Activated T-cell treated with anti-CD3 and anti-CD28 coated beads, Interleukin-2, amount 50 U/mL, for 4 hours (primary cell): ENCODE results near the gene SFTA2. TPM values are rescaled to one million over a fixed set of nuclear protein-coding genes. Genes with fewer than 3 reads are reported as not detected.
A peak's percentile ranks its signal among the peaks of the same experiment; 100 is the strongest.
"Not testable (repeated sequence)": the region's sequence is repeated elsewhere in the genome, so short reads cannot be mapped to it uniquely, and the experiment has no call there.

ENCODE experiments used
- ATAC-seq, 2 donors: fragments of 200-7000 bp; cut with Tn5 transposase; one replicate each; pipeline ENCODE4 v1.10.0; 2021
- DNase-seq: peaks from one replicate; pipeline ENCODE4 v3.0.0-alpha.2; 2020
- H3K27me3 Mint-ChIP-seq: one replicate; pipeline ENCODE4 v1.8.0; 2021; ENCODE audit warnings: low read depth, mixed read lengths
- H3K36me3 Mint-ChIP-seq: one replicate; pipeline ENCODE4 v1.8.0; 2022; ENCODE audit warnings: mixed read lengths; ENCODE audit not compliant: insufficient read depth
- H3K4me1 Mint-ChIP-seq: one replicate; pipeline ENCODE4 v1.8.0; 2021; ENCODE audit warnings: low read depth, mixed read lengths
- H3K4me3 Mint-ChIP-seq: one replicate; pipeline ENCODE4 v1.8.0; 2021; ENCODE audit warnings: mild to moderate bottlenecking, moderate library complexity, mixed read lengths
- H3K9me3 Mint-ChIP-seq: one replicate; pipeline ENCODE4 v1.8.0; 2021; ENCODE audit warnings: mixed read lengths
- total RNA-seq, 3 donors: library from RNA; stranded (reverse); gene quantifications; one replicate each; pipeline ENCODE4 v1.2.1, GENCODE V29; 2021

The SFTA2 gene
- total RNA-seq, 3 donors from 2014 or later, result 0.28 TPM; not detected in 2

GRCh38 chr6:30913721-30914075 is 18.3 kb downstream of the SFTA2 start:
- DNase-seq (no peak), ATAC-seq (no peak)
- Mint-ChIP-seq H3K27me3 (no peaks in the 10 kb centered on the region), H3K4me3 (peak overlapping the region; percentile 92), H3K36me3 (peaks cover 40% of the 10 kb centered on the region), H3K9me3 (no peaks in the 10 kb centered on the region), H3K4me1 (peaks cover 32% of the 10 kb centered on the region)

- peaks cover 38% of the 10 kb centered on the region for H3K36me3 Mint-ChIP-seq
- no peaks in the 10 kb centered on the region for H3K9me3 Mint-ChIP-seq
- DNase-seq (no peak), ATAC-seq (no peak)
- peak overlapping the region; percentile 92 for H3K4me3 Mint-ChIP-seq
- H3K4me1 Mint-ChIP-seq, result peaks cover 37% of the 10 kb centered on the region
- H3K27me3 Mint-ChIP-seq, result no peaks in the 10 kb centered on the region
Measured at GRCh38 chr6:30912746-30913520, 19.0 kb downstream of the SFTA2 start.

DNA sequence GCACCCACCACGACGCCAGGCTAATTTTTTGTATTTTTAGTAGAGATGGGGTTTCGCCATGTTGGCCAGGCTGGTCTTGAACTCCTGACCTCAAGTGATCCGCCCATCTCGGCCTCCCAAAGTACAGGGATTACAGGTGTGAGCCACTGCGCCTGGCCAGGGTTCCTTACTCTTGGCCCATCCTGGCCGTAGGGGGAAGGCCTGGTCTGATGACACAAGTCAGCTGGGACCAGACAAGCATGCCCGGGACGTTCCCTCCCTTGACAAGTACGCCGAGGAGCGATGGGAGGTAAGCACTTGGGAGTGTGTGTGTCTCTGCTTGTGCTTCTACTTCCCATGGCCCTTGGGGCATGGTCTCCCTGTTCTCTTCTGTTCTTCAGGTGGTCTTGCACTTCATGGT is 21.5 kb downstream of the SFTA2 start:
- H3K4me3 Mint-ChIP-seq, ATAC-seq: not testable (repeated sequence)

DNA sequence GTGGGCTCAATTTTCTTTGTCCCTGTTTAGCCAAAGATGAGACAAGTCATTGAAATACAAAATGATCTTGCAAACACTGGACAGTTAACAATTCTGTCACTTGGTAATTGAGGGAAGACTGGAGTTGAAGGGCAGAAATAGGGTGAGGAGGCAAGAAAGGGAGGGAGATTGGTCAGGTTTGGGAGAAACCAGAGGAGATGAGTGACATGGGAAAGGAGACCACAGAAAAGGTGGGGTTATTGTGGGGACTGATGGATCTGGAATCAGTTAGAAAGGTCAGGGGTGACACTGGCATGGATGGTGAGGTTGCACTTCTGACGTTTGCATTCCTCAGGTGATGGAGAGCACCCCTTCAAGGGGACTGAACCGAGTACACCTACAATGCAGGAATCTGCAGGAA is 23.3 kb downstream of the SFTA2 start:
- DNase-seq (no peak), ATAC-seq (no peak)
- Mint-ChIP-seq H3K9me3 (no peaks in the 10 kb centered on the region), H3K4me3 (peak overlapping the region; percentile 99), H3K27me3 (no peaks in the 10 kb centered on the region), H3K36me3 (peaks cover 20% of the 10 kb centered on the region), H3K4me1 (peaks cover 32% of the 10 kb centered on the region)

More for the DNA sequence above, 21.5 kb downstream of the SFTA2 start:
- peaks cover 37% of the 10 kb centered on the region for H3K4me1 Mint-ChIP-seq
- not testable (repeated sequence) for H3K27me3 Mint-ChIP-seq, H3K9me3 Mint-ChIP-seq, DNase-seq
- H3K36me3 Mint-ChIP-seq, result peaks cover 21% of the 10 kb centered on the region

DNA sequence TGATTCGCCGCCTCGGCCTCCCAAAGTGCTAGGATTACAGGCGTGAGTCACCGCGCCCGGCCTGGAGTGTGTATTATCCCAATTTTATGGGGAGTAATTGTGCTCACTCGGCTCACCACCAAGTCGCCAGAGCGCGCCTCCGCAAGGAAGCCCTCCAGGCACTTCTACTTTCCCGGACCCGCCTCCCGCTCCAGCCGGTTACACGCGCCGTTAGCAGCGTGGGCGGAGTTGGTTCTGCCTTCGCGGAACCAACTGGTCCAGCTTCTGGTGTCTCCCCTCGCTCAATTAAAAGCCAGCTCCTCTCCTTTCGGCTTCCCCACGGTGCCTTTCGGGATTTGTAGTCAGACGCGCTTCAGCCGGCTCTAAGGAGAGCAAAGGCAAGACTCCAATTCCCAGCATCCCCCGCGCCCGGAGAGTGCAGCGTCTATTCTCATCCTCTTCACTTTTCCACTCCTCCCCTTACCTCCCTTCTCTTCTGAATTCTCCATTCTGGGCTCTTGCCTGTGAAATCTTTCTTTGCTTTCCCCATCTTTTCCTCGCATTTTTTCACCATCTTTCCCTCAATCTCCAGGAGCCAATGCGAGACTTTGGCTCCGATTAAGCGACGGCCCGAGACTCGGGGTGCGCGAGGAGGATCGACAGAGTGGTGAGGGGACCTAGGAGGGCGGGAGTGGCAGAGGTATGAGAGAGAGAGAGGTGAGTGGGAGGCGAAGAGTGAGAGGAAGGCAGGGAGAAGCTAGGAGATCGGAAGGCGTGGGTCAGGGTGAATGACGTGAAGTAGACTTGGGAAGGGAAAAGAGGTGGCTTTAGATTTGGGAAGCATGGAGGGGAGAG is 24.0 kb downstream of the SFTA2 start, which contains the start of gene GTF2H4:
TSS of gene GTF2H4 (plus strand) at position 450 of the 834 bp plus-strand sequence.
- H3K27me3 Mint-ChIP-seq, result no peaks in the 10 kb centered on the region
- H3K4me3 Mint-ChIP-seq, result peak within 1 kb of the TSS; percentile 99
- peaks cover 20% of the 10 kb centered on the region for H3K36me3 Mint-ChIP-seq
- DNase-seq, result peak; percentile 92
- no peaks in the 10 kb centered on the region for H3K9me3 Mint-ChIP-seq
- peak; percentile 99 for ATAC-seq
- peaks cover 24% of the 10 kb centered on the region for H3K4me1 Mint-ChIP-seq

GRCh38 chr6:30907290-30907757 is 24.6 kb downstream of the SFTA2 start:
- peak overlapping the region; percentile 99 for H3K4me3 Mint-ChIP-seq
- H3K36me3 Mint-ChIP-seq, result peaks cover 17% of the 10 kb centered on the region
- not testable (repeated sequence) for H3K9me3 Mint-ChIP-seq, DNase-seq, ATAC-seq, H3K27me3 Mint-ChIP-seq
- peaks cover 20% of the 10 kb centered on the region for H3K4me1 Mint-ChIP-seq

DNA sequence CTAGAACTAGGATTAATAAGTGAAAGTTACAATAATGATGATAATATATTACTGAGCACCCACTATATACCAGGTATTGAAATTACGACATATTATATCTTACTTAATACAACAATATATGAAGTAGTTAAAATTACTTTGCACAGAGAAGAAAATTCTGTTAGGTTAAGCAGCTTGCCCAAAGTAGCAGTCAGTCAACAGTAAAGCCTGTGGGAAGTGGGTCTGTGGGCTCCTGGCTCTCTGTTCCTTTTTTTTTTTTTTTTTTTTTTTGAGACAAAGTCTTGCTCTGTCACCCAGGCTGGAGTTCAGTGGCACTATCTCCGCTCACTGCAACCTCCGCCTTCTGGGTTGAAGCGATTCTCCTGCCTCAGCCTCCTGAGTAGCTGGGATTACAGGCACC is 28.7 kb downstream of the SFTA2 start:
- H3K9me3 Mint-ChIP-seq, result no peaks in the 10 kb centered on the region
- no peak overlapping the region for H3K4me3 Mint-ChIP-seq
- peaks cover 8% of the 10 kb centered on the region for H3K4me1 Mint-ChIP-seq
- DNase-seq (no peak), ATAC-seq (no peak)
- H3K36me3 Mint-ChIP-seq, result peaks cover 7% of the 10 kb centered on the region
- no peaks in the 10 kb centered on the region for H3K27me3 Mint-ChIP-seq

- H3K36me3 Mint-ChIP-seq, result peaks cover 9% of the 10 kb centered on the region
Measured at GRCh38 chr6:30902709-30903108, 29.3 kb downstream of the SFTA2 start.

GRCh38 chr6:30902196-30902595 is 29.8 kb downstream of the SFTA2 start:
- H3K4me3 Mint-ChIP-seq, ATAC-seq, H3K36me3 Mint-ChIP-seq, H3K27me3 Mint-ChIP-seq, H3K4me1 Mint-ChIP-seq, H3K9me3 Mint-ChIP-seq, DNase-seq: not testable (repeated sequence)

More at GRCh38 chr6:30902709-30903108, 29.3 kb downstream of the SFTA2 start:
- DNase-seq (no peak), ATAC-seq (no peak)
- peaks cover 6% of the 10 kb centered on the region for H3K4me1 Mint-ChIP-seq
- H3K4me3 Mint-ChIP-seq, result no peak overlapping the region
- H3K9me3 Mint-ChIP-seq, result no peaks in the 10 kb centered on the region
- no peaks in the 10 kb centered on the region for H3K27me3 Mint-ChIP-seq

GRCh38 chr6:30901436-30901835 is 30.5 kb downstream of the SFTA2 start:
- ATAC-seq (no peak), DNase-seq (no peak)
- Mint-ChIP-seq H3K36me3 (peaks cover 9% of the 10 kb centered on the region), H3K9me3 (no peaks in the 10 kb centered on the region), H3K4me3 (no peak overlapping the region), H3K27me3 (no peaks in the 10 kb centered on the region), H3K4me1 (peaks cover 2% of the 10 kb centered on the region)

DNA sequence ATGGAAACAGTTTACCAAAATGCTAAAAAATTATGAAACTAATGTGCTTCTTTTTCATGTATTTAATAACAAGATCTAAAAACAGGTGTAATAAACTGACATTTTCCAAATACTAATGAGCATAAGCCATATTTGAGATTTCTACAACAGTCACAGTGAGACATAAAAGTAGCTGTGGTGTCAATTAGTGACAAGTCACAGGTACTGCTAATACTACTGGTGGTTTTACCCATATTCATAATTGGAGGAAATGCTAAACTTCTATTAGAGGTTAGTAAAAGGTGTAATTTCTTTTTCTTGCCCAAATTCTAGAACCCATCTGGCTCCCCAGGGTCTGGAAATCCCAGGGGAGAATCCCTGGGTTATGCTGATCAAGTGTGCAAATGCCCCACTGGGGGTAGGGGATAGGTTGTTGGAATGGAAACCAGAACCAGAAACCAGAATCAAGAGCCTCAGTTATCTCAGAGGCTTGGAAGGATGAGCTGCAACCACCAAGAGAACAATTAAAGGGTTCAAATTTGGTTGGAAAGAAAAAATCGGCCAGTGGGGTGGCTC is 31.0 kb downstream of the SFTA2 start:
- H3K9me3 Mint-ChIP-seq, result no peaks in the 10 kb centered on the region
- peaks cover 9% of the 10 kb centered on the region for H3K36me3 Mint-ChIP-seq
- no peaks in the 10 kb centered on the region for H3K27me3 Mint-ChIP-seq
- ATAC-seq (no peak), DNase-seq (no peak)
- no peak overlapping the region for H3K4me3 Mint-ChIP-seq
- H3K4me1 Mint-ChIP-seq, result peaks cover 2% of the 10 kb centered on the region

GRCh38 chr6:30898750-30899360 is 33.1 kb downstream of the SFTA2 start:
- Mint-ChIP-seq H3K27me3 (no peaks in the 10 kb centered on the region), H3K9me3 (no peaks in the 10 kb centered on the region), H3K36me3 (peaks cover 15% of the 10 kb centered on the region), H3K4me1 (peaks cover 2% of the 10 kb centered on the region), H3K4me3 (no peak overlapping the region)
- ATAC-seq (no peak), DNase-seq (no peak)

GRCh38 chr6:30897882-30898281 is 34.1 kb downstream of the SFTA2 start:
- no peak for ATAC-seq
- H3K4me3 Mint-ChIP-seq, result no peak overlapping the region
- peaks cover under 1% of the 10 kb centered on the region for H3K4me1 Mint-ChIP-seq
- H3K36me3 Mint-ChIP-seq, result peaks cover 15% of the 10 kb centered on the region
- H3K27me3 Mint-ChIP-seq, result no peaks in the 10 kb centered on the region
- no peak for DNase-seq
- H3K9me3 Mint-ChIP-seq, result no peaks in the 10 kb centered on the region

GRCh38 chr6:30896541-30896940 is 35.4 kb downstream of the SFTA2 start:
- no peak for DNase-seq
- Mint-ChIP-seq H3K4me3 (no peak overlapping the region), H3K4me1 (no peaks in the 10 kb centered on the region), H3K27me3 (no peaks in the 10 kb centered on the region), H3K9me3 (no peaks in the 10 kb centered on the region), H3K36me3 (peaks cover 17% of the 10 kb centered on the region)
- no peak for ATAC-seq
